Activated CD4-positive, alpha-beta T cell treated with anti-CD3 and anti-CD28 coated beads, Interleukin-2, amount 50 U/mL, for 1 hour (primary cell): ENCODE results near the gene SLC25A24.

Source experiments
- DNase-seq: peaks from one replicate; pipeline ENCODE4 v3.0.0-alpha.2; 2020

Gene SLC25A24

DNA sequence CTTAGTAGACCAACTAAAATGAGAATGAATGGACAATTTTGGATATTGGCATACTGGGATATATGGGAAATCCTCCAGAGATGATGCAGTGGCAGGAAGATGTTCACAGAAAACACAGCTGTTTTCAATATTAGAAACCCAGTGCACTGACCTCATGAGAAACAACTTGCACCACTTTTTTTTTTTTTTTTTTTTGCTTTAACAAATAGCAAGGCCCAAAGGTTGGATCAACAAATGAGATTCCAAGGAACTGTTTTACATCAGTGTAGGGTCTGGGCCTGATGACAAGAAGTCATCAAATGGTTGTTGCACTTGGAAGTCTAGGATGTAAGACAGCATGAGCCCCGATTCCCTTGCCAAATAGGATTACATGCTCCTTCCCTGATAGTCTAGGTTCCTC, 110.7 kb downstream of the SLC25A24 start:
- DNase-seq, result no peak

DNA sequence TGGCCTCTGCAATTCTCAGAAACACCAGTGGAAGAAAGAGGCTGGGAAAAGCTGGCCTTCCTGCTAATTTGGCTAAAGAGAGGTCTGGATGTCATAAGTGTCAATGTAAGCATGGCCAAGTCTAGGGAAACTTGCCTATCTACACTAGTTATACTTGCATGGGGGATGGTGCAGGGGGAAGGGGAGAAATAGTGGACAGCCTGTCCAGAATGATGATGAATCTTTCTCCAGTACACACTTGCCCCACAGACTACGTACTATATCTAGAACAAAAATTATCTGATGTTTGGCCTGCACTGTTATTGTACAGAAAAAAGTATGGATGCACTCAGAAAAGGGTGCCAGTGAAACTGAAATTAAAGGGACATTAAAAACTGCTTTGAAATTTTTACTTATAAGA, 114.5 kb downstream of the SLC25A24 start:
- no peak for DNase-seq

DNA sequence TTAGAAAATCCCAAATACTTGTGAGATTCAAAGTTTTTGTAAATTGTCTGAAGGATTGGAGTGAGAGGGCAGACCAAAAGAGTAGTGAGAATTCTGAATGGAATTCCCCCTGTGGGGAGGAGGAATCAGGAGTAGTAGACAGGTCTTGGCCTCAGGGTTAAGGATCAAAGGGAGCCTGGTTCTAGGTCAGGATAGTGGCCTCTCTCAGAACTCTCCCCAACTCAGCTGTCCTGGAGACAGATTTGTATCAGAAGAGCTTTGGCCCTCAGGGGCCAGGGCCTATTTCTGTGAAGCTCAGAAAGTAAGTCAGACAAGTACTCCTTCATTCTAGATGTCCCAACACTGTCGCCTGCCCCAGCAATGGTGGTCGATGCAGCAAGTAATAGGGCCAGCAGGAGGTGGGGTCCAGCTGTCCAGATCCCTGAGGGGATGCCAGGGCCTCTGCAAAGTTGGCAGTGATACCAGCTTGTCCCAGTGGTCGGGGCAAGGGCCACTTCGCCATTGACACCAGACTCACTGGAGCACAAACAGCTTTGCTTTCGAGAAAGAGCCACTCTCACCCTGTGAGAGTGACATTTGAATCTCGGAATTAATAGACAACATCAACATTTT, 115.2 kb downstream of the SLC25A24 start:
- no peak for DNase-seq
